ENCODE data around the gene EGFL7. TPM values are rescaled to one million over a fixed set of nuclear protein-coding genes. Genes with fewer than 3 reads are reported as not detected.
"Not testable (repeated sequence)": the region's sequence is repeated elsewhere in the genome, so short reads cannot be mapped to it uniquely, and the experiment has no call there.

Gene EGFL7
- total and polyA plus RNA-seq, 10 donors = 132 to 522 (median 187) TPM

DNA sequence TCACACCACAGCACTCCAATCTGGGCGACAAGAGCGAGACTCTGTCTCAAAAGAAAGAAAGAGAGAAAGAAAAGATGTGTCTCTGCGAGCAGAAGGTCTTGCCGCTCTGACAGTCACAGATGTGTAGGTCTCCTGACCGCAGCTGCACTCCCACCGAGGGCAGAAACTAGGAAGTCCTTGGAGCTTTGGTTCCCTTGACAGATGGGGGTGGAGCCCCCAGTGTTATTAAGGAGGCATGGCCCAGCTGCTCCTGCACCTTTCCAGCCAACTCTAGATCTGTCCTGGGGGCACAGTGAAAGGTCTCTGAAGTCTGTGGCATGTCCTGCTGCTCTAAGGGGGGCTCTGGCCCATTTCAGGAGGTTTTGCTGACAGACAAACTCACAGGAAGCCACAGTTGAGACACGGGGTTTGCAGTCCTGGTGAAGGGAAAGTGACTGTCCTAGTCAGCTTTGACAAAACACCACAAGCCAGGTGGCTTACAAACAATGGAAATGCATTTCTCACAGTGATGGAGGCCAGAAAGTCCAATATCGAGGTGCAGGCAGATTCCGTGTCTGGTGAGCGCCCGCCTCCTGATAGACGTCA is 40.7 kb downstream of the EGFL7 start:
- no peak overlapping the region for H3K27ac ChIP-seq
- intact Hi-C loops (cut with DNase I; ENCODE audit: low total_unique reads) = no loop called here
- no peaks in the 10 kb centered on the region for H3K9me3 ChIP-seq
- H3K4me1 ChIP-seq = peaks cover 13 to 62% (median 37%) of the 10 kb centered on the region in 6 donors
- 49 to 60% (median 57%) methylated on average over 11 to 12 of the region's 12 CpGs for WGBS, 5 donors
- H3K4me3 ChIP-seq = no peak overlapping the region
- no peak for DNase-seq
- H3K27me3 ChIP-seq (replicated peaks in 1 of 7) = peaks cover 0 to 28% (median 0%) of the 10 kb centered on the region in 7 donors
- TF ChIP-seq POLR2AphosphoS5 (IDR thresholded peaks at IDR 0.05) (peak in 1 of 3 donors; percentile 37), POLR2A (IDR thresholded peaks at IDR 0.05) (no peak)
- H3K36me3 ChIP-seq = no peaks in the 10 kb centered on the region

DNA sequence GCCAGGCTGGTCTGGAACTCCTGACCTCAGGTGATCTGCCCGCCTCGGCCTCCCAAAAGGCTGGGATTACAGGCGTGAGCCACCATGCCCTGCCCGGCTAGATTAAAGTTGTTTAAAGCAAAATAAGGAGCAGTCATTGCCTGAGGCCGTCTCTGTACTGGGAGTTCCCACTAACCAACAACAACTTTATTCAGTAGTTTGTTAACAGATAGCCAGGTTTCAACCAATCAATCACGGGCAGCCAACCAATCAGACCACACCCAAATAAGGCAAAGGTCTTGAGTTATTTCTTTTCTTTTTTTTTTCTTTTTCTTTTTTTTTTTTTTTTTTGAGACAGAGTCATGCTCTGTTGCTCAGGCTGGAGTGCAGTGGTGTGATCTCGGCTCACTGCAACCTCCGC is 42.0 kb downstream of the EGFL7 start:
- H3K36me3 ChIP-seq; H3K4me3 ChIP-seq; DNase-seq; intact Hi-C loops (cut with DNase I; ENCODE audit: low total_unique reads); H3K27ac ChIP-seq; H3K9me3 ChIP-seq: not testable (repeated sequence)
- Histone ChIP-seq H3K4me1 (peaks cover 13 to 48% (median 33%) of the 10 kb centered on the region in 6 donors), H3K27me3 (replicated peaks in 1 of 7) (peaks cover 0 to 23% (median 0%) of the 10 kb centered on the region in 7 donors)
- 89 to 96% (median 93%) methylated on average over 8 of the region's 8 CpGs for WGBS, 5 donors

DNA sequence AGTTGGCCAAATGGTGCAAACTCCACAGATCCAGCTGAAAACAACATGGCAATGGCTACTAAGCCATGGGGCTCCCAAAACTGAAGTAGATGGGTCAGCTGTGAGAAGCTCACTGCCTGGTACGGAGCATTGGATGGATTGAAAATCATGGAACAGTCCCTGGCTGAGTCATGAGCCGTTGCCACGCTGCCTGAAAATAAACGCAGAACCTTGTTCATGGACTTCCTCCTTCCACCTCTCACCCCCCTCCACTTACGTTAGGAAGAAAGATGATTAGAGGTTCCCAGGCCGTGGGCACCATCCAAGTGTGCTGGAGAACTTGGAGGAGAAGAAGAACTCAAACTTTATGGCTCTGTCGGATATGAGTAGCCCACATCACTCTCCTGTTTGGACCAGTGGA is 42.8 kb downstream of the EGFL7 start:
- no peak for DNase-seq
- WGBS, 5 donors = 25 to 44% (median 36%) methylated on average over 7 of the region's 7 CpGs
- intact Hi-C loops (cut with DNase I; ENCODE audit: low total_unique reads) = no loop called here

DNA sequence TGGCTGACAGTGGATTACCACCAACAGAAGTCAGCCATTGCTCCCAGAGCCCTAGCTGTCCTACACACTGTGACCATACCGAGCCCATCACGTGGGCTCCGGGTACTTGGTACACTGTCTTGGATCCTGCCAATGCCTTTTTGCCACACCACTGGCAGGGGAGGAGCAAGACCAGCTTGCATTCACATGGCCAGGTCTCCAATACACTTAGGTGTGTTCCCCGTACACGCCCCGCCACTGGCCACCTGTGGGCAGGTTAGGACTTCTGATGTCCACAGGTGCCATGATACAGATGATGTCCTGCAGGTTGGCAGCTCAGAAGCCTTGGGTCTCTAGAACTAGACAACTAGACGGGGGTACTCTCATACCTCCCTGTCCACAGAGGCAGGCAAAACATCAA is 44.3 kb downstream of the EGFL7 start:
- no peaks in the 10 kb centered on the region for H3K36me3 ChIP-seq
- 83 to 96% (median 93%) methylated on average over 7 of the region's 7 CpGs for WGBS, 5 donors
- TF ChIP-seq, protein P1, sequence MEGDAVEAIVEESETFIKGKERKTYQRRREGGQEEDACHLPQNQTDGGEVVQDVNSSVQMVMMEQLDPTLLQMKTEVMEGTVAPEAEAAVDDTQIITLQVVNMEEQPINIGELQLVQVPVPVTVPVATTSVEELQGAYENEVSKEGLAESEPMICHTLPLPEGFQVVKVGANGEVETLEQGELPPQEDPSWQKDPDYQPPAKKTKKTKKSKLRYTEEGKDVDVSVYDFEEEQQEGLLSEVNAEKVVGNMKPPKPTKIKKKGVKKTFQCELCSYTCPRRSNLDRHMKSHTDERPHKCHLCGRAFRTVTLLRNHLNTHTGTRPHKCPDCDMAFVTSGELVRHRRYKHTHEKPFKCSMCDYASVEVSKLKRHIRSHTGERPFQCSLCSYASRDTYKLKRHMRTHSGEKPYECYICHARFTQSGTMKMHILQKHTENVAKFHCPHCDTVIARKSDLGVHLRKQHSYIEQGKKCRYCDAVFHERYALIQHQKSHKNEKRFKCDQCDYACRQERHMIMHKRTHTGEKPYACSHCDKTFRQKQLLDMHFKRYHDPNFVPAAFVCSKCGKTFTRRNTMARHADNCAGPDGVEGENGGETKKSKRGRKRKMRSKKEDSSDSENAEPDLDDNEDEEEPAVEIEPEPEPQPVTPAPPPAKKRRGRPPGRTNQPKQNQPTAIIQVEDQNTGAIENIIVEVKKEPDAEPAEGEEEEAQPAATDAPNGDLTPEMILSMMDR (IDR thresholded peaks at IDR 0.05 in 8 of 11, conservative IDR thresholded peaks at IDR 0.05 in 3 of 11) = no peak
- TF ChIP-seq POLR2A (IDR thresholded peaks at IDR 0.05) (no peak), POLR2AphosphoS5 (IDR thresholded peaks at IDR 0.05) (no peak)
- no peak for DNase-seq
- intact Hi-C loops (cut with DNase I; ENCODE audit: low total_unique reads) = no loop called here
- H3K27ac ChIP-seq = no peak overlapping the region
- H3K4me3 ChIP-seq = no peak overlapping the region
- no peaks in the 10 kb centered on the region for H3K9me3 ChIP-seq
- peaks cover 5 to 34% (median 20%) of the 10 kb centered on the region in 6 donors for H3K4me1 ChIP-seq
- peaks cover 0 to 26% (median 6%) of the 10 kb centered on the region in 7 donors for H3K27me3 ChIP-seq (replicated peaks in 1 of 7)

More for the DNA sequence above, 42.8 kb downstream of the EGFL7 start:
- peaks cover 0 to 23% (median 0%) of the 10 kb centered on the region in 7 donors for H3K27me3 ChIP-seq (replicated peaks in 1 of 7)
- H3K4me3 ChIP-seq = no peak overlapping the region
- H3K9me3 ChIP-seq = no peaks in the 10 kb centered on the region
- peaks cover 8 to 40% (median 25%) of the 10 kb centered on the region in 6 donors for H3K4me1 ChIP-seq
- no peak overlapping the region for H3K27ac ChIP-seq
- no peaks in the 10 kb centered on the region for H3K36me3 ChIP-seq
- TF ChIP-seq POLR2AphosphoS5 (IDR thresholded peaks at IDR 0.05) (no peak), POLR2A (IDR thresholded peaks at IDR 0.05) (no peak)
- TF ChIP-seq, protein P1 (IDR thresholded peaks at IDR 0.05 in 8 of 11, conservative IDR thresholded peaks at IDR 0.05 in 3 of 11) = no peak

DNA sequence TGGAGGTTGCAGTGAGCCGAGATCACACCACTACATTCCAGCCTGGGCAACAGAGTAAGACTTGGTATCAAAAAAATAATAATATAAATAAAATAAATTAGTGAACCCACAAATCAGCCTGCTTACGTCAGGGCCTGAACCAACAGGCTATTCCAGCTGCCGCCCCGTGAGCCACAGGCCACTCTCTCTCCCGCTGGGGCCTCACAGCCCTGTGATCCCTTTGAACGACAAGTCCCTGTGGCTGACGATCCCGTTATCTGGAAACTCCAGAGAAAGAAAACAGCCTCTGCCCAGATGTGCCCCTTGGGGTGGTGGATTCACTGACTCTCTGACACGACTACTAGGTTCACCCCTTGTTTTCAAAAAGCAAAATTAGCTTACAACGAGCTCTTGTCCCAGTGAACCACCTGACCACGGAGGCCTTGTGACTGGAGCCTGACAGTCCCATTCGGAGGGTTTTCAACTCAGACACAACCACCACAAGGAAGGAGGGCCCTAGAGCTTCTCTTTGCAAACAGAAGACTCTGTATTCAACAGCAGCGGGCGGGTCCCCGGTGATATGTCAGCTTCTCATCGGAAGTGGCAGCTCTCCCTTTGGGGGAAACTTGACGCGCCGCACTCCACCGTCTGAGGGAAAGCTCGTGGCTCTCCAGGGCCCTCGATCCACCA is 45.3 kb downstream of the EGFL7 start:
- WGBS, 5 donors = 83 to 91% (median 86%) methylated on average over 22 of the region's 22 CpGs

More for the DNA sequence above, 45.3 kb downstream of the EGFL7 start:
- Histone ChIP-seq H3K27ac (no peak overlapping the region), H3K27me3 (replicated peaks in 1 of 7) (peaks cover 0 to 34% (median 13%) of the 10 kb centered on the region in 7 donors), H3K4me3 (no peak overlapping the region), H3K36me3 (no peaks in the 10 kb centered on the region), H3K4me1 (peaks cover 11 to 35% (median 24%) of the 10 kb centered on the region in 6 donors), H3K9me3 (no peaks in the 10 kb centered on the region)
- intact Hi-C loops (cut with DNase I; ENCODE audit: low total_unique reads) = no loop called here
- DNase-seq = no peak
- TF ChIP-seq POLR2AphosphoS5 (IDR thresholded peaks at IDR 0.05) = no peak
- TF ChIP-seq, protein P1 (IDR thresholded peaks at IDR 0.05 in 8 of 11, conservative IDR thresholded peaks at IDR 0.05 in 3 of 11) = no peak
- no peak for TF ChIP-seq POLR2A (IDR thresholded peaks at IDR 0.05)
